HepG2 (cell line): ENCODE measurements around the gene TMBIM6. TPM values are rescaled to one million over a fixed set of nuclear protein-coding genes. Genes with fewer than 3 reads are reported as not detected.

Experiments used
- AKNA ChIP-seq: sonication (generic); formaldehyde crosslinking; IDR thresholded peaks from 2 replicates; pipeline ENCODE4 v1.4.0; 2020; ENCODE audit warnings: missing genetic modification reagents, borderline replicate concordance
- ARID5B ChIP-seq: IDR thresholded peaks from 2 replicates; pipeline ENCODE4 v1.4.0; 2020; ENCODE audit warnings: mild to moderate bottlenecking, missing genetic modification reagents
- EHMT2 ChIP-seq: fragments of 200-600 bp; sonication (generic); IDR thresholded peaks from 2 replicates; pipeline ENCODE4 v1.7.0; 2017; ENCODE audit warnings: antibody characterized with exemption, low read depth, low read length, borderline replicate concordance
- FOXM1 ChIP-seq: sonication (generic); formaldehyde crosslinking; IDR thresholded peaks from 2 replicates; pipeline ENCODE4 v1.5.0; 2020; ENCODE audit warnings: missing genetic modification reagents
- FOXP1 ChIP-seq, 2 experiments: fragments of 450-650 bp in 1 of 2; IDR thresholded peaks; 2 replicates each; pipeline ENCODE4 v1.6.1; 2017 to 2018; ENCODE audit warnings: antibody characterized with exemption in 1 of 2
- GATAD2A ChIP-seq: IDR thresholded peaks from 2 replicates; pipeline ENCODE4 v1.6.1; 2016
- IRF2 ChIP-seq: IDR thresholded peaks from 2 replicates; pipeline ENCODE4 v1.6.1; 2018; ENCODE audit warnings: missing genetic modification reagents, missing compliant biosample characterization
- MAX ChIP-seq: IDR thresholded peaks from 2 replicates; pipeline ENCODE4 v1.6.1; 2012; ENCODE audit warnings: inconsistent platforms
- NFE2L2 ChIP-seq: fragments of 150-350 bp; IDR thresholded peaks from 2 replicates; pipeline ENCODE4 v1.6.1; 2014; ENCODE audit warnings: low read length
- NONO ChIP-seq, 2 experiments: fragments of 450-650 bp in 1 of 2; sonication (generic) in 1 of 2; formaldehyde crosslinking in 1 of 2; IDR thresholded peaks in 1 of 2; conservative IDR thresholded peaks in 1 of 2; 2 replicates each; pipeline versions ENCODE4 v1.6.1 to v1.8.0; 2017 to 2022; ENCODE audit warnings: mild to moderate bottlenecking in 1 of 2, missing genetic modification reagents in 1 of 2, moderate library complexity in 1 of 2
- RFX1 ChIP-seq: fragments of 450-650 bp; IDR thresholded peaks from 2 replicates; pipeline ENCODE4 v1.6.1; 2017
- TFDP2 ChIP-seq: sonication (generic); formaldehyde crosslinking; IDR thresholded peaks from 2 replicates; pipeline ENCODE4 v1.4.0; 2020; ENCODE audit warnings: missing genetic modification reagents
- ZFP62 ChIP-seq: sonication (generic); formaldehyde crosslinking; IDR thresholded peaks from 2 replicates; pipeline ENCODE4 v1.4.0; 2020; ENCODE audit warnings: missing genetic modification reagents
- ZKSCAN8 ChIP-seq: IDR thresholded peaks from 2 replicates; pipeline ENCODE4 v1.6.1; 2016; ENCODE audit warnings: borderline replicate concordance, missing genetic modification reagents, missing compliant biosample characterization
- ZNF652 ChIP-seq: IDR thresholded peaks from 2 replicates; pipeline ENCODE4 v1.6.1; 2016; ENCODE audit warnings: low read depth, borderline replicate concordance
- ZNF710 ChIP-seq: sonication (generic); formaldehyde crosslinking; IDR thresholded peaks from 2 replicates; pipeline ENCODE4 v1.5.0; 2020; ENCODE audit warnings: mild to moderate bottlenecking, missing genetic modification reagents, borderline replicate concordance
- ZNF773 ChIP-seq: sonication (generic); formaldehyde crosslinking; IDR thresholded peaks from 2 replicates; pipeline ENCODE4 v1.4.0; 2020; ENCODE audit warnings: missing genetic modification reagents, borderline replicate concordance
- polyA plus RNA-seq, 8 experiments: library from polyadenylated mRNA; depleted of rRNA in 3 of 8; stranded (reverse) in 7 of 8; unstranded in 1 of 8; fragments of >200 nt; fragmentation: Illumina TruSeq in 4 of 8; extraction: Trizol in 4 of 8; gene quantifications; 2 replicates each; pipeline versions ENCODE4 v1.2.1 to v1.2.3, GENCODE V29; 2011 to 2016; ENCODE audit warnings: low read depth in 4 of 8, missing spikeins in 1 of 8, mixed read lengths in 1 of 8; ENCODE audit not compliant: insufficient read depth in 1 of 8
- total RNA-seq, 5 experiments: library from RNA; depleted of rRNA; stranded (reverse); fragments of >200 nt; fragmentation: Illumina TruSeq; extraction: Trizol; gene quantifications; 2 replicates each; pipeline ENCODE4 v1.2.3, GENCODE V29; 2016; ENCODE audit warnings: low read depth in 1 of 5

Gene TMBIM6
- total and polyA plus RNA-seq, 2 of the 13 experiments (the other 11 are each of a cell fraction or from before 2014, with no cell fraction given) = 412 to 468 TPM

GRCh38 chr12:49741882-49742620, 694 bp downstream of the TMBIM6 start (continued):
- TF ChIP-seq AKNA (CRISPR knock-in tag) (no peak), ARID5B (CRISPR knock-in tag) (no peak), ZFP62 (CRISPR knock-in tag) (no peak), NFE2L2 (no peak), ZNF710 (no peak), ZNF773 (CRISPR knock-in tag) (no peak), FOXM1 (no peak), ZNF652 (CRISPR knock-in tag) (no peak), TFDP2 (CRISPR knock-in tag) (peak; percentile 26; the same call in 1 of the 2 replicates), GATAD2A (CRISPR knock-in tag) (no peak; the same call in 1 of the 2 replicates), ZKSCAN8 (CRISPR knock-in tag) (no peak), NONO (IDR thresholded peaks at IDR 0.05) (no peak), NONO (CRISPR knock-in tag; conservative IDR thresholded peaks at IDR 0.05) (no peak), MAX (peak; percentile 42; the same call in 1 of the 2 replicates), EHMT2 (no peak), IRF2 (peak; percentile 28; the same call in 1 of the 2 replicates), RFX1 (no peak), FOXP1 (IDR thresholded peaks at IDR 0.05) (no peak), FOXP1 (CRISPR knock-in tag; IDR thresholded peaks at IDR 0.05) (peak; percentile 31; the same call in 1 of the 2 replicates)
